ENCODE results near the gene GNPDA1.

GNPDA1 gene

GRCh38 chr5:141951332-141951781 is 61.5 kb downstream of the GNPDA1 start:
- DNase-seq, result peak; percentile 38
